SH-SY5Y (cell line): ENCODE measurements around the gene HTR7.

Source experiments
- GATA2 ChIP-seq: IDR thresholded peaks from 2 replicates; pipeline ENCODE4 v1.6.1; 2011; ENCODE audit warnings: mild to moderate bottlenecking, low read depth, low read length
- GATA3 ChIP-seq: IDR thresholded peaks from 2 replicates; pipeline ENCODE4 v1.6.1; 2011; ENCODE audit warnings: low read depth, mild to moderate bottlenecking, low read length, moderate library complexity

DNA sequence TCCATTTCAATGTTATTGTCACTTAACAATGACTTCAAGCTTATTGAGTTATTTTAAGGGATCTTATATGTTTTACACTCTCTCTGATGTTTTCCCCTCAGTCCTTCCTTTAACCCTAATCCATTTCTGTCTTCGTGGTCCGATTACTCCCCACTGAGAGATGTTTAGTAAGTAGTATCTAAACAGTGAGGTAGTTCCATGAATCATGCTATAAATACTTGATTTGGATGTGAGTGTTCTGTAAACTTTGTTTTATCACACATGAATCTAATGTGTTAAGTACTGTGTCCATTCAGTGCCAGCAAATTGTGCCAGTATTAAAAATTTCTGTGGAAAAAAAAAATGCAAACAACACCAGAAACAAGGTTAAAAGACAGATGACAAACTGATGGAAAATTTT lies 32.5 kb upstream of the HTR7 start:
- TF ChIP-seq GATA3 (no peak), GATA2 (no peak)
